PC-9 (cell line): ENCODE data around the gene SRSF1. TPM values are rescaled to one million over a fixed set of nuclear protein-coding genes. Genes with fewer than 3 reads are reported as not detected.

ENCODE experiments used
- BruUV-seq: library from RNA; stranded (reverse); fragments of 400-500 nt; replicated peaks from 2 replicates; lab custom pipeline; 2021; lab: Mats Ljungman, UMichigan
- CTCF ChIA-PET: fragments of 300-600 bp; sonication (Branson Sonifier 250); formaldehyde crosslinking; loops from one replicate; lab custom pipeline; 2022; ENCODE audit warnings: antibody characterized with exemption; lab: Charles Lee
- POLR2A ChIA-PET: fragments of 300-600 bp; sonication (Branson Sonifier 250); formaldehyde crosslinking; loops from one replicate; lab custom pipeline; 2022; ENCODE audit warnings: antibody characterized with exemption; ENCODE audit not compliant: unreplicated experiment; lab: Charles Lee
- DNase-seq, 2 experiments: peaks; one replicate each; pipeline versions ENCODE4 v3.0.0 to v3.0.0-alpha.2; 2015 to 2022; ENCODE audit warnings: mixed read lengths in 1 of 2
- H2AFZ ChIP-seq: fragments of 200-600 bp; sonication (generic); 2 replicates; pipeline ENCODE4 v1.8.1; 2017; ENCODE audit warnings: antibody characterized with exemption
- H3F3A ChIP-seq: fragments of 200-600 bp; sonication (generic); 2 replicates; pipeline ENCODE4 v1.8.1; 2017; ENCODE audit warnings: antibody characterized with exemption, mild to moderate bottlenecking, low read depth; ENCODE audit not compliant: insufficient read depth
- H3K27ac ChIP-seq: fragments of 200-600 bp; sonication (generic); 2 replicates; pipeline ENCODE4 v1.6.1; 2016; ENCODE audit warnings: mixed run types
- H3K27me3 ChIP-seq: fragments of 200-600 bp; sonication (generic); 2 replicates; pipeline ENCODE4 v1.6.1; 2016; ENCODE audit warnings: low read depth, mixed run types; ENCODE audit not compliant: insufficient read depth
- H3K36me3 ChIP-seq: fragments of 200-600 bp; sonication (generic); 2 replicates; pipeline ENCODE4 v1.6.1; 2016; ENCODE audit warnings: low read depth, mixed run types
- H3K4me1 ChIP-seq: fragments of 200-600 bp; sonication (generic); replicated peaks from 2 replicates; pipeline ENCODE4 v1.6.1; 2016; ENCODE audit warnings: mixed run types; ENCODE audit not compliant: insufficient read depth
- H3K4me2 ChIP-seq: fragments of 200-600 bp; sonication (generic); 2 replicates; pipeline ENCODE4 v1.6.1; 2017; ENCODE audit warnings: mixed run types
- H3K4me3 ChIP-seq: fragments of 200-600 bp; sonication (generic); 2 replicates; pipeline ENCODE4 v1.6.1; 2016; ENCODE audit warnings: mixed run types
- H3K79me2 ChIP-seq: fragments of 200-600 bp; sonication (generic); 2 replicates; pipeline ENCODE4 v1.6.1; 2017; ENCODE audit warnings: low read depth, mixed run types
- H3K9me2 ChIP-seq: fragments of 200-600 bp; sonication (generic); 2 replicates; pipeline ENCODE4 v1.8.1; 2017; ENCODE audit warnings: mild to moderate bottlenecking; ENCODE audit not compliant: insufficient read depth
- H3K9me3 ChIP-seq: fragments of 200-600 bp; sonication (generic); 2 replicates; pipeline ENCODE4 v1.8.1; 2016; ENCODE audit warnings: low read depth; ENCODE audit not compliant: insufficient read depth
- H4K20me1 ChIP-seq: fragments of 200-600 bp; sonication (generic); 2 replicates; pipeline ENCODE4 v1.8.1; 2017; ENCODE audit not compliant: insufficient read depth
- CTCF ChIP-seq: fragments of 200-600 bp; sonication (generic); conservative IDR thresholded peaks from 2 replicates; pipeline ENCODE4 v1.6.1; 2017; ENCODE audit warnings: mixed run types, antibody characterized with exemption, mild to moderate bottlenecking, moderate library complexity
- EZH2 ChIP-seq: fragments of 200-600 bp; sonication (generic); IDR thresholded peaks from 2 replicates; pipeline ENCODE4 v1.8.0; 2017; ENCODE audit warnings: antibody characterized with exemption, low read depth
- intact Hi-C: fragments of 100-400 bp; cut with micrococcal nuclease; formaldehyde crosslinking; loops from one replicate; pipeline ENCODE4 v1.10.0; 2022; ENCODE audit not compliant: unreplicated experiment
- total RNA-seq: library from RNA; stranded (reverse); gene quantifications from 2 replicates; pipeline ENCODE4 v1.2.3, GENCODE V29; 2021

SRSF1 gene
- total RNA-seq, 1 experiment from 2014 or later: 278 TPM

- no peaks in the 10 kb centered on the region for H3K9me2 ChIP-seq
- peaks cover 18% of the 10 kb centered on the region for H3K4me1 ChIP-seq
- H3F3A ChIP-seq: peaks cover 9% of the 10 kb centered on the region
- intact Hi-C loops: no loop called here
- no peak overlapping the region for H2AFZ ChIP-seq
- POLR2A ChIA-PET: no interaction called here
- H3K27me3 ChIP-seq: no peaks in the 10 kb centered on the region
- peaks cover 14% of the 10 kb centered on the region; the same call in 1 of the 2 replicates for H4K20me1 ChIP-seq
- no peak overlapping the region for H3K4me3 ChIP-seq
- no TSS peak for BruUV-seq
- no peaks in the 10 kb centered on the region for H3K9me3 ChIP-seq
- H3K27ac ChIP-seq: no peak overlapping the region
- CTCF ChIA-PET: no interaction called here
- DNase-seq: no peak
- H3K4me2 ChIP-seq: no peak overlapping the region
- peaks cover 85% of the 10 kb centered on the region for H3K36me3 ChIP-seq
- H3K79me2 ChIP-seq: peaks cover 49% of the 10 kb centered on the region
- TF ChIP-seq EZH2 (no peak), CTCF (no peak)
These were observed 26.5 kb downstream of the SRSF1 start for GRCh38 chr17:57980522-57980921.

DNA sequence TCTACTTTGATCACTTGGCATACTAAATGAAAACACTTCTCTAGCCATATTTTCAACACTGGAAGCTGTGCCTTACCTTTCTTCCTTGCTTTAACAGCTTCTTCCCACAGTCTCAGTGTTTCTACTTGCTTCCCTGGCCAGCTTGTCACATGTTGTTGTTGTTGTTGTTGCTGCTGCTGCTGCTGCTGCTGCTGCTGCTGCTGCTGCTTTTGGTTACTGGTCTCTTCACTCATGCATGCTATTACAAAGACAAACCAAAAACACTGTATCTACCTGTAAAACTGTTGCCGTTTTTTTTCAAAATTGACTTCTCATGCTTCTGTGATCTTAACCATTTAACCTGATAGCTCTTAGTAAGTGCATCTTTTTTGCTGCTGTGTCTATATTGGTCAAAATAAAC, 28.0 kb downstream of the SRSF1 start:
- Histone ChIP-seq H4K20me1 (peaks cover 14% of the 10 kb centered on the region; the same call in 1 of the 2 replicates), H3K9me2 (no peaks in the 10 kb centered on the region), H3F3A (peaks cover 9% of the 10 kb centered on the region), H3K4me3 (no peak overlapping the region), H3K27ac (no peak overlapping the region), H3K36me3 (peaks cover 84% of the 10 kb centered on the region), H3K79me2 (peaks cover 35% of the 10 kb centered on the region), H3K4me1 (peaks cover 5% of the 10 kb centered on the region; the same call in 1 of the 2 replicates), H3K27me3 (no peaks in the 10 kb centered on the region), H2AFZ (no peak overlapping the region), H3K9me3 (no peaks in the 10 kb centered on the region), H3K4me2 (no peak overlapping the region)
- CTCF ChIA-PET: interaction anchor here (0.7 kb wide), 1 partner anchor 26 kb away, joined by 3 read pairs; no protein-coding TSS in a partner anchor
- no TSS peak for BruUV-seq
- intact Hi-C loops: no loop called here
- no peak for TF ChIP-seq EZH2
- no peak for TF ChIP-seq CTCF
- DNase-seq: peak in 1 of 2 experiments; percentile 10
- POLR2A ChIA-PET: no interaction called here

GRCh38 chr17:57976594-57976993, 30.5 kb downstream of the SRSF1 start:
- H3K4me1 ChIP-seq: no peaks in the 10 kb centered on the region
- peak in 1 of 2 experiments; percentile 3 for DNase-seq
- no peak overlapping the region for H3K27ac ChIP-seq
- H3K9me2 ChIP-seq: no peaks in the 10 kb centered on the region
- ChIA-PET CTCF (no interaction called here), POLR2A (no interaction called here)
- no peak for TF ChIP-seq CTCF
- TF ChIP-seq EZH2: no peak
- no peaks in the 10 kb centered on the region for H3K27me3 ChIP-seq
- H3K79me2 ChIP-seq: peaks cover 10% of the 10 kb centered on the region; the same call in 1 of the 2 replicates
- 0 out of 2 replicates have a peak, but pooled peaks cover 11% of the 10 kb centered on the region for H4K20me1 ChIP-seq
- H3K4me3 ChIP-seq: no peak overlapping the region
- H2AFZ ChIP-seq: no peak overlapping the region
- intact Hi-C loops: no loop called here
- no TSS peak for BruUV-seq
- H3K36me3 ChIP-seq: peaks cover 75% of the 10 kb centered on the region
- no peak overlapping the region for H3K4me2 ChIP-seq
- H3K9me3 ChIP-seq: no peaks in the 10 kb centered on the region
- peaks cover 12% of the 10 kb centered on the region for H3F3A ChIP-seq
